Activated naive CD4-positive, alpha-beta T cell treated with anti-CD3 and anti-CD28 coated beads, Interleukin-2, amount 50 U/mL, for 16 hours (primary cell): Measurements from ENCODE around the gene ZC3H8.
"Not testable (repeated sequence)": the region's sequence is repeated elsewhere in the genome, so short reads cannot be mapped to it uniquely, and the experiment has no call there.

Source experiments
- DNase-seq: peaks from one replicate; pipeline ENCODE4 v3.0.0-alpha.2; 2020

ZC3H8 gene

DNA sequence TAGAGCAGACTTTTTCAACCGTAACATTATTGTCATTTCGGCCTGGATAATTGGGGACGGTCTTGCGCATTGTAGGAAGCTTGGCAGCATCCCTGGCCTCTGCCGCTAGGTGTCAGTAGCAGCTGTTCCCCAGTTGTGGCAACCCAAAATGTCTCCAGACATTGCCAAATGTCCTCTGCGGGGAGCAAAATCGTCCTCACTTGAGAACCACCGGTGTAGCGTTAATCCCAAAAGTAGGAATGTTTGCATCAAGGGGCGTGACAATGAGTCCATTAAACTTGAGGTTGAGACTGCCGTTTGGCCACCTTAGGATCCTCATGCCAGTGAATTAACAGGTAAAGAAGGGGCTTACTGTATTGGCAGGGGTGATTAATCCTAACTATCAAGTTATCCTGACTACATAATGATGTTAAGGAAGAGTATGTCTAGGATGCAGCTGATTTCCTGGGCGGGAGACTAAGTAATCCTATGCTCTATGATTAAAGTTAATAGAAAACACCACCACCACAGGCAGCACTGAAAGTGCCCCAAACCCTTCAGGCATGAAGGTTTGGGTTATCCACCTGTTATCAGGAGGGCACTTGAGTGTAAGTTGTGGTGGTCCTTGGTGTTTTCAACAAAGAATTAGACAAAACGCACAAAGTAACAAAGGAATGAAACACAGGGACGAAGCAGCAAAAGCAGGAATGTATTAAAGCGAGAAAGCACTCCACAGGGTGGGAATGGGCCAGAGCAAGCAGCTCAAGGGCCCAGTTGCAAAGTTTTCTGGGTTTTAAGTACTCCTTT is 4.9 kb upstream of the ZC3H8 start:
- DNase-seq: peak; percentile 86

DNA sequence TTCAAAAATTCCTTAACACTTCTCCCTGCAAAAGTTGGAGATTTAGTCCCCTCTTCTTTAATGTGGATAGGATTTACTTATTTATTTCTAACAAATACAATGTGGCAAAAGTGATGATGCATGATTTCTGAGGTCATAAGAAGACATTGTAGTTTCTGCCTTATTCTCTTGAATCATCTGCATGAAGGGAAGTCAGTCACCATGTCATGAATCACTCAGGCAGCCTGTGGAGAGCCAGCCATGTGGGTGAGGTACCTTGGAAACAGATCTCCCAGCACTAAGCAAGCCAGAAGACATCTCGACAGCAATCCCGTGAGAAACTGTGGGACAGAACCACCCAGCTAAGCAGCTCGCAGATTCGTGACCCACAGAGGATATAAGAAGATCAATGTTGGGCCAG is 2.7 kb upstream of the ZC3H8 start:
- DNase-seq: no peak

DNA sequence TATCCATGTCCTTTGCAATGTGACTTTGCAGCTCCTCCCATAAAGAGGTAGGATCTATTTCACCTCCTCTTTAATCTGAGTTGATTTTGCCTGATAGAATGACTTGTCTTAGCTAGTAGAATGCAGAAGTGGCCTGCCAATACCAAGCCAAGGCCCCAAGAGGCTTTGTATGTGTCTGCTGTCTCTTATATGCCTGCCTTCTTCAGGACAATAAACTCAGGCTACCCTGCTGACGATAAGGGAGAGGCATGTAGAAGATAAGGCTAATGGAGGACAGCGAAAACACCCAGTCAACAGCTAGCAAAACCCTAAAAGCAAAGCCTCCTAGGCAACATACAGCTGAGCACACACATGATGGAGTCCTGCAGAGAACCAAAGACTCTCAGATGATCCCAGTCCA is 1.8 kb upstream of the ZC3H8 start:
- DNase-seq: no peak

DNA sequence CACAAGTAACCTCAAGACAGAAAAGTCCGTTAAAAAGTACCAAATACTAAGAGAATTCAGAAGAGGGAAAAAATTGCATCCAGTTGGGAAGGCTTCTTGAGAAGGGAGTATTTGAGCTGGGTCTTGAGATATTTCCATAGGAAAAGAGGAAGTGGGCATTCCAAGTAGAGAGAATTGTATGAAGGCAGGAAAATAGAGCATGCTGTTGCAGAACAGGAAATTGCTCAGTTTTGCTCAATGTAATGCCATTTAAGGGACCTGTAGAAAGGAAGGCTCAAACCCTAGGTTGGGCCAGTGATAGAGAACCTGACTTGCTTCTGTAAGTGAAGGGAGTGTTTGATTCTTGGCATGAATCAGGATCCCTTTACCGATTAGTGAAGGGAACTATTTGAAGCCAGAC is 1.0 kb upstream of the ZC3H8 start:
- DNase-seq: no peak

DNA sequence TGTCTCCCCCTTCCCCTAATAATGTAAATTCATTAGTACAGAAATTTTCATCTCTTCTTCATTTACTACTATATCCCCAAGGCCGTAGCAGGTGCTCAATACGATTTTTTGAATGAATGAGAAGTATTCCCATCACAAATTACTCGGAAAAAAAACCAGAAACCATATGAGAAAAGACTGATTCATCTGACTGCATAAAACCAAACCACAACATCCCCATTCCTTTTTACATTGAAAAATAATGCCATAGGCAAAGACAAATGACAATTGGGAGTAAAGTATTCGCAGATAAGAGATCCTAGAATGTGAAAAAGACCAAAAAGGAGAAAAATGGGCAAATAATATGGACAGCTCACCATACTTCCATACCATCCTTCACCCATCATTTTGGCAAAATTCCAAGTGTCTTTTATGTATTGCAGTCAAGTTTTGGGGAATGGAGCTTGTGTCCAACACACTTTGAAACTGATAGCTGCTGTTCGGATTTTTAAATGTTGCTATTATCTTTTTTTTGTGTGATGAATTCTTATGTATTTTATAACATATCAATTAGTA is 1.5 kb downstream of the ZC3H8 start:
- no peak for DNase-seq

DNA sequence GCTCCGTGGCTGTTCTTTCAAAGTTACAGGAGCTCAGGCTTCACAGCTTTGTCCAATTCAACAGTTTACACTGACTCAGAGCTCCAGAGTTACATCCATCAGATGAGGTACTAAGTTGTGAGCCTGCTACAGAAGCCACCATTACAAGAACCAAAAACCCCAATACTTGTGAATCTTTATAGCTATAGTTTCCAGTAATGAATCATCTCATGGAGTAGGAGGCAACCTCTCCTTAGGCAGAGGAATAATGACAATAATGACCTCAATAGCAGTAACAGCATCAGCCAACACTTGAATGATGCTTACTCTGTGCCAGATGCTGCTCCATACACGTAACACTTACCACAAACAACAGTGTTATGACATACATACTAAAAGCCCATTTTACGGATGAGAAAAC is 3.6 kb downstream of the ZC3H8 start:
- no peak for DNase-seq

DNA sequence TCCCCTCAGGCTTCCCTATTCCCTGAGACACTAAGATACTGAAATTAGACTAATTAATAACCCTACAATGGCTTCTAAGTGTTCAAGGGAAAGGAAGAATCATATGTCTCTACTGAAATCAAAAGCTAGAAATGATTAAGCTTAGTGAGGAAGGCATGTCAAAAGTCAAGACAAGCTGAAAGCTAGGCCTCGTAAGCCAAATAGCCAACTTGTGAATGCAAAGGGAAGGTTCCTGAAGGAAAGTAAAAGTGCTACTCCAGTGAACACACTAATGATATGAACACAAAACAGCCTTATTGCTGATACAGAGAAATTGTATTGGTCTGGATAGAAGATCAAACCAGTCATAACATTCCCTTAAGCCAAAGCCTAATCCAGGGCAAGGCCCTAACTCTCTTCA is 10.0 kb downstream of the ZC3H8 start:
- DNase-seq: no peak

DNA sequence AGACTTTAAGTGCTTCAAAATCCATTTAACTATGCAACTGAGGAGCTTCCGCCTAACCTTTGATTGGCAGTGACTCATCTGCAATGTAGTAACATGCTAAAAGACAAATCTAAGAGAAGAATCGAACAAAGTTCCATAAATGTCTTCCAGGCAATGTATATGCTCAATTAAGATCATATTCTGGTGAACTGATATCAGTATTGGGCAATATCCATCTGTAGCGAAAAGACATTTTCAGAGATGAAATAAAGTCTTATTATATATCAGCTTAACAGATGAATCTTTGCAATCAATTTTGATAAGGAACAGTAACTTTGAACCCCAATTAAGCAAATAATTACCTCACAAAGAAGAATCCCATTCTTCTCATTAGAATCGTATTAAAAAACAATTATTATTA is 11.6 kb downstream of the ZC3H8 start:
- no peak for DNase-seq

DNA sequence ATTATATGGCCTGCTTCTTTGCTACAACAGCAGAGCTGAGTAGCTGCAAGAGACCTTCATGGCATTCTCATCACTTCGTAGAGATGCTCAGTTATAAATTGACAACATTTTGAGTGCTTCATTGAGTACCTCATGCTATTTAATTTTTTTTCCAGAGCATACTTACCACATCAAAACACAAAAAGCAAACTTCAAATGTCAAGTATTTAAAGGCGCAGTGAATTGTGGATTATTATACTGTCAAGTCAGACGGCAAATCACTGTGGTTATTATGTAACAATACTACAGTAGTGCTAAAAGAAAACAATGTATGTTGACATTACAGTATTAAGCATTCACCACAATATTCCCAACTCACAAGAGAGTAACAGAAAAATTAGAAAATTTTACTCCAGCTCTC is 12.5 kb downstream of the ZC3H8 start:
- no peak for DNase-seq

DNA sequence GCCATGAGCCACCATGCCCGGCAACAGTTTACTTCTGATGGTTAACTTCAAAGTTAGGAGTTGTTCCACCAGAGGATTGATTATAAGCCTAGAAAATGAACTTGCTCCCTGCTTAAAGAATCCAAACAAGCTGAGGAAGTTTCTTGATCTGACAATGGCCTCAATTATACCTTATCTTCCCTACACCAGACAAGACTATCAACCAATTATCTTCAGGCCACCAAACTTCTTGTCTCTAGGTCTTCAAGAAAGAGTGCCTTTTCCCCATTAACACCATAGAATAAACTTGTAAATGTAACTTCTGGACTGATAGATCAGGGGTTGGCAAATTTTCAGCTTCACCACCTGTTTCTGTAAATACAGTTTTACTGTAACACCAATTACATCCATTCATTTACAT is 15.0 kb downstream of the ZC3H8 start:
- DNase-seq: no peak

DNA sequence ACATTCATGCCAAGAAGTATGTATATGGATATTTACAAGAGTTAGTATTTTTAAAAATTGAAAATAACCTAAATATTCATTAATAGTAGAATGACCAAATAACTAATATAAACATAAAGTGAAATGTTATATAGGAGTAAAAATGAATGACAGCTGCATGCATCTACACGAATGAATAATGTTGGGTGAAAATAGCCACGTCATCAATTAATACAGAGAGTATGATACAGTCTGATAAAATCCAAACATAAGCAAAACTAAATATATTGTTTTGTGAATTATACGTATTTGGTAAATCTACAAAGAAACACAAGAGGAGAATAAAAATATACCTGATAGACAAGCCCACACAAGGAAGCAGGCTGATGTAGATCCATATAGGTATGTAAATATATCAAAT is 24.5 kb downstream of the ZC3H8 start:
- no peak for DNase-seq

DNA sequence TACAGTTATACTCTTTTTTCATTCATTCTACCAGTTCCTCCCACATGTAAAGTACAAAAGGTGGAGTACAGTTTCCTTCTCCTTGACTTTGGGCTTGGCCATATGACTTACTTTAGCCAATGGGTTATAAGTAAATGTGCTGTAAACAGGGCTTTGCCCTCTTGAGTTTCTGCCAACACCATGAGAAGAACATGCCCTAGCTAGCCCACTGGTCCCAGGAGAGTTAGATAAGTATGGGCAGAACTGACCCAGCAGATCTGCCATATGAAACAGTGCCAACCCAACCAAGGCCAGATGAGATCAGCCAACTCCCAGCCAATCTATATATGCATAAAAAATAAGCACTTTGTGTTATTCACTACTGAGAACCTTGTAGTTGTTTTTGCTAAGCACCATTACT is 25.5 kb downstream of the ZC3H8 start:
- no peak for DNase-seq

DNA sequence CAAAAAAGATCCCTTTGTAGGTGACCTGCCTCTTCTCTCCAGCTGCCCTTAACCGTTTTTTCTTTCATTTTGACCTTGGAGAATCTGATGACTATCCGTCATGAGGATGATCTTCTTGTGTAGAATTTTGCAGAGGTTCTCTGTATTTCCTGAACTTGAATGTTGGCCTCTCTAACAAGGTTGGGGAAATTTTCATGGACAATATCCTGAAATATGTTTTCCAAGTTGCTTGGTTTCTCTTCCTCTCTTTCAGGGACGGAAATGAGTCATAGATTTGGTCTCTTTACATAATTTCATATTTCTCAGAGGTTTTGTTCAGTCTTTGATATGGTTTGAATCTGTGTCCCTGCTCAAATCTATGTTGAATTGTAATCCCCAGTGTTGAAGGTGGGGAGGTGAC is 34.0 kb downstream of the ZC3H8 start:
- DNase-seq: no peak

DNA sequence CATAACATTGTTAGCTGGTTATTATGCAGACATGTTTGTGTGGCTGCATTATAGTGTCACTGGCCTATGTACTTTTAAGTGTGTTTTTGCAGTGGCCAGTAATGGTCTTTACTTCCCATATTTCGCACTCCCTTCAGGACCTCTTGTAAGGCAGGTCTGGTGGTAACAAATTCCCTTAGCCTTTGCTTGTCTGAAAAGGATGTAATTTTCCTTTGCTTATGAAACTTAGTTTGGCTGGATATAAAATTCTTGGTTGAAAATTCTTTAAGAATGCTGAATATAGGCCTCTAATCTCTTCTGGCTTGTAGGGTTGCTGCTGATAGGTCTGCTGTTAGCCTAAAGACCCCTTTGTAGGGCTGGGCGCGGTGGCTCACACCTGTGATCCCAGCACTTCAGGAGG is 34.7 kb downstream of the ZC3H8 start:
- DNase-seq: no peak

DNA sequence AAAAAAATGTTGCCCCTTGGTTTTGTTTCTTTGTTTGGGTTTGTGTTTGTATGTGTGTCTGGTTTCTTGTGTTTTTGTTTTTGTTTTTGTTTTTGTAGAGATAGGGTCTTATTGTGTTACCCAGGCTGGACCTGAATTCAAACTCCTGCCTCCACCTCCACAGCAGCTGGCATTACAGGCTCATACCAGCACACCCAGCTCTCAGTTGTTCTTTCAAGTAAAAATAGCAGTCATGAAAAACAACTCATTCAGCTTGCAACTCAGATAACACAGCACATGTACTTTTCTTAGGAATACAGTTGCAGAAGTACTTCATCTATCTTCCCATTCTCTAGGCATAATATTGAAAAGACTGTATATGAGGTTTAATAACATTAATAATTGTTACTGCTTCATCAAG is 37.0 kb downstream of the ZC3H8 start:
- no peak for DNase-seq

DNA sequence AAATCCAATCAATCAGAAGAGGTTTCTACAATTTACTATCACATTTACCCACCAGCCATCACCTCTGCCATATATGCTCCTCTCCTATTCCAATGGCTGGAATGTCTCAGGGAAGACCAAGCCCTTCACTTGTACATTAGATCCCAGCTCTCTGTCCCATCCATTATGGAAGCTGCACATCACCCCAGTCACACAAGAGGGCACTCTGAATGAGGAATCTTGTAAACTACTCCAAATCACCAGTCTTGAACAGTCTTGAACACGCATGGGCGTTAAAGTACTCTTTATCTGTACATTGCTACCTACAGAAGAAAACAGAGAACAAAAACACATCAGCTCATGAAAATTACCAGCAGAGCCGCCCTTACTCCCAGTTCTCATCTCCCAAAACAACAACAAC is 38.7 kb downstream of the ZC3H8 start:
- no peak for DNase-seq

DNA sequence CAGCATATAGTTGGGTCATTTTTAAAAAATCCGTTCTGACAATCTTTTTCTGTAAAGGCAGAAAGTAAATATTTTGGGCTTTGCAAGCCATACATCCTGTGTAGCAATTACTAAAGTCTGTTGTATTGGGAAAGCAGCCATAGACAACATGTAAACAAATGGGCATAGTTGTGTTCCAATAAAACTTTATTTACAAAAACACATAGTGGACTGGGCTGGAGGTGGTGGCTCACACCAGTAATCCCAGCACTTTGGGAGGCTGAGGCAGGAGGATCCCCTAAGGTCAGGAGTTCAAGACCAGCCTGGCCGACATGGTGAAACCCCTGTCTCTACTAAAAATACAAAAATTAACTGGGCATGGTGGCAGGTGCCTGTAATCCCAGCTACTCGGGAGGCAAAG is 46.9 kb downstream of the ZC3H8 start:
- DNase-seq: not testable (repeated sequence)

DNA sequence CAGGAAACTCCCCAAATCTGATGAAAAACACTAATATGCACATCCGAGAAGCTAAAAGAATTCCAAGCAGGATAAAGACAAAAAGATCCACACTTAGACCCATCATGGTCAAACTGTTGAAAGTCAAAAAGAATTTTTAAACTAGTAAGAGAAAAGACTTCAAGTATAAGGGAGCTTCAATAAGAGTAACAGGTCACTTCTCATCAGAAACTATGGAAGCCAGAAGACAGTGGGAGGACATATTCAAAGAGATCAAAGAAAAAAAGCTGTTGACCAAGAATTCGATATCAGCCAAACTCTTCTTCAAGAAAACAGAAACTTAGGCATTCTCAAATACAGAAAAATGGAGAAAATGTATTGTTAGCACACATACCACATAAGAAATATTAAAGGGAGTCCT is 50.4 kb downstream of the ZC3H8 start:
- DNase-seq: no peak

DNA sequence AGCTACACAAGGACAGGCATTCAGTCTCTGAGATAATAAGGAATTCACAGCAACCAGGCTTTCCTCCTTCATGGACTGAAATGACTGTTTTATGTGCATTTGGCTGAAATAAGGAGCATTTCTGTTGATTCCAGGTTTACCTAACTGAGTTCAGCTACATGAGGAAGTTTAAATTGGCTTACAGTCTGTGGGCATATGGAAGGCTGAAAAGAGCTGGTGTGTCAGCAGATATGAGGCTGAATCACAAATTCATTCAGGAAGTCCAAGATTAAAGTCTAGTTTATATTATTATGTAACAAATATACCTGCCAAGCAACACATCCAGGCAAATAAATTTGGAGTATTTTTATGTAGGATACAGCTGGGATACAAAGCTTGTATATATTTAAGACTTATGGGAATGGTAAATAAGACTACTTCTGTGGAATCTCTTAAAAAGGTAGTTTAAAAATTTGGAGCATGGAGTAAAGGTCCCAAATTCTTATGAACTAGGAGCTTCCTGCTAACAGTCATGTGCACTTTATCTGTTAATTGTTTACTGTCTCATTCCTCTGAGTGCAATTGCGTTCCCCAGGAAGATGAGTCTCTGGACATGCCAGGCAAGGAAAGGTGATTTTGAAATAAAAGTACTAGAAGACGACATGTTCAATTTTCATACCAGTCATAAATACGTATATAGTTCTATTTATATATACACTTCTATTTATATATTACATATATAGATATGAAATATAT is 53.0 kb downstream of the ZC3H8 start:
- no peak for DNase-seq

DNA sequence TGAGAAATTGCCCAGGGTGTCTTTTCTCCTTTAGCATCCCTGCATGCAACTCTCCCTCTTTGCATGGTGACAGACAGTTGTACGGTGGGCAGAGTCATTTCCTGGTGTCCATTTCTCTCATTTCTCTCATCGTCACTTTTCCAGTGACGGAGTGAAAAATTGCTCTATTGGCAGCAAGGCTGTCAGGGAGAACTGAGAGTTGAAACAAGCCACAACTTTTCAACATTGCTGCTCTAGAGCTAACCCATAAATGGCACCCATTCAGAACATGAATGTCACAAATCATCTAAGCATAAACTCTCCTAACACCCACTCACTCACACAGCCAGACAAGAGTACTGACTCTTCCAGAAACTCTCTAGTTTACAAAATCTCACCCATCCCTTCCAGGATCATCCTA is 55.7 kb downstream of the ZC3H8 start:
- DNase-seq: no peak

DNA sequence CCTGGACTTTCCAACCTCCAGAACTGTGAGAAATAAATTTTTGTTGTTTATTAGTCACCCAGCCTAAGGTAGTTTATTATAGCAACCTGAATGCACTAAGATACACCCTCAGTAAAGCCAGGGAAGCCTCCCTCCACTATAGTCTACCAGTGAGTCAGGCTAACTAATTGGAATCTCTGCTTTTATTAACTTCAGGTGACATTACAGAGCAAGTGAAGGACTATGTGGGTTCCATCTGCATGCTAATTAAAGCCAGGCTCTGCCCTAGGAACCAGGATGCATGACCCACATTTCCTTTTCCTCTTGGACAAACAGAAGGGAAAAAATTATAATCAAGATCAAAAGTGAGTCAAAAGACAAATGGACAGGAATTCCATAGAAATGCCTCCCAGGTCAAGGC is 56.1 kb downstream of the ZC3H8 start:
- DNase-seq: no peak

DNA sequence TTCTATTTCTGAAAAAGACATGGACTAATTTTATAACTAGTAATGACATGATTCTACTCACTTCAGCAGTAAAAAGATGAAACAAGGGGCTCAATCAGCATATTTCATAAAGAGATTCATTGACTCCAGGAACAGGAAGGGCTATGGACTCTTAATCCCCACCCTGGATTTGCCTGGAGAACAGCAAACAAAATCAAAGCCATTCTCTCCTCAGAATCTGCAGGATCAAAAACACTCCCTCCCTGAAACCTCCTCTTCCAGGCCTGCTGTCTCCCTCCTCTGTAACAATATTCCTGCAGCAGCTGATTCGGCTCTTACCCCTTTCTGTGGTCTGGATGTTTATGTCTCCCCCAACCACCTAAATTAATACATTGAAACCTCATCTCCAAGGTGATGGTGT is 57.0 kb downstream of the ZC3H8 start:
- DNase-seq: no peak

DNA sequence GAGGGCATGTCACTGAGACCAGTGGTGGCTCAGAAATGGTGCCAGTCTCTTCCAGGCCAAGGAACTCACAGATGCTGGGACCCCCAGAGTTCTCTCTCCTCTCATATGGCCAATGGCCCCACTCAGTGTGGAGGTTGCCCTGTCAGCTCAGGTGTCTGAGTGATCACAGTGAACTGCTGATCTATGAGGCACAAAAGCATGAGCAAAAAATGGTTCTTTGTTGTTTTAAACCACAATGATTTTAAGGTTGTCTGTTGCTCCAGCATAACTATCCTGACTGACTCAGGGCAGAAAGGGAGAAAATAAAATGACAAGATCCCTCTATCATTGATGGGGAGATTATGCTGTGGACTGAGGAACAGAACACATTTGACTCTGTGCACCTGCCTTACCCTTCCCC is 58.9 kb downstream of the ZC3H8 start:
- DNase-seq: no peak

DNA sequence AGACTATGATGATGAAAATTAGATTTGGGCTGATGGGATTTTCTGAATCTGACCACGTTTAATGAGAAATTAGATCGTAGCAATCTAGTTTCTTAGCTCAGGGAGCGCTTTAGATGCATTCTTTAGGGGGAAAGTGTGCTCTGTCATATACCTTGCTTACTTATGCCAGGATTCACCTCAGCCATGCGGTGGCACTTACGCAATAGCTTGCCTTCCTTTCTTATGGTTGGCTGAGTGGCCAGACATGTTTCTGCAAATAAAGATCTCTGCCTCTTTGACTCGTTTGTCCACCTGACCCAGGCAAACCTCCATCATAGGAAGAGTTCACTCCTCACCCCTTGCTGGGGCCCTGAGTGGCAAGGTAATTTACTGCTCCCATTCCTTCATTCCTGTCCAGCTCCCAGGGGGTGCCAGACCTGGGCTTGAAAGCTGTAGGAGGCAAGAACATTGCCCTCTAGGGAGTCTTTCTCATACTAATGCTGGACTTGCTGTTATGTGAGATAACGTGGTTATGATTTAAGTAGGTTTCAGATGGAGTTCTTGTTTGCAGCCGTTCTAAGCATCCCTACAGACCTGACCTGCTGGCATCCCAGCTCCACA is 59.6 kb downstream of the ZC3H8 start:
- no peak for DNase-seq
